Stimulated activated CD8-positive, alpha-beta memory T cell treated with anti-CD3 and anti-CD28 coated beads, Interleukin-2, amount 100 ng/mL, for 1 hour (primary cell): ENCODE results near the gene GPC6.

Experiments used
- DNase-seq, 2 donors: peaks; one replicate each; pipeline ENCODE4 v3.0.0-alpha.2; 2020; ENCODE audit warnings: low read depth in 2 of 2

GPC6 gene

DNA sequence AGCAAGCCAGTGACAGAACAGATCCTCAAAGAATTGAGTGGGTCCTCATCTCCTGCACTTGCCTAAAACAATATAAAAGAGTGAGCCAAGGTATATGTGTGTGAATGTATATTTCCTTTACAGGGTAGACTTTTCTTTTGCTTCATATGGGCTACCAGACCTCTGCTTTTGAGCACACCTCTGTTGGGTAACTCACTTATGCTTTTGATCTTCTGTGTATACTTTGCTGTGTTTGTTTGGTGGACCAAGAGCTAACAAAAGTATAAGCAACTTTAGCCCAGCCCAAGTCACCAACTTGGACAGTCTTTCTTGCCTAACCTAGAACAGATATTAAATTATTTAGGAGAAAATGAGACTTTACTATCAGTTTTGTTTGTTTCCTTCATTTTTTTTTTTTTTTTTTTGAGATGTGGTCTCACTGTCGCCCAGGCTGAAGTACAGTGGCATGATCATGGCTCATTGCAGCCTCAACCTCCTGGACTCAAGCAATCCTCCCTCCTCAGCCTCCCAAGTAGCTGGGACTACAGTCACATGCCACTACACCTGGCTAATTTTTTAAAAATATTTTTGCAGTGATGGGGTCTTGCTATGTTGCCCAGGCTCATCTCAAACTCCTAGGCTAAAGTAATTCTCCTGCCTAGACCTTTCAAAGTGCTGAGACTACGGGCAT, 739.8 kb downstream of the GPC6 start:
- no peak for DNase-seq

GRCh38 chr13:93967286-93967685, 740.7 kb downstream of the GPC6 start:
- no peak for DNase-seq

DNA sequence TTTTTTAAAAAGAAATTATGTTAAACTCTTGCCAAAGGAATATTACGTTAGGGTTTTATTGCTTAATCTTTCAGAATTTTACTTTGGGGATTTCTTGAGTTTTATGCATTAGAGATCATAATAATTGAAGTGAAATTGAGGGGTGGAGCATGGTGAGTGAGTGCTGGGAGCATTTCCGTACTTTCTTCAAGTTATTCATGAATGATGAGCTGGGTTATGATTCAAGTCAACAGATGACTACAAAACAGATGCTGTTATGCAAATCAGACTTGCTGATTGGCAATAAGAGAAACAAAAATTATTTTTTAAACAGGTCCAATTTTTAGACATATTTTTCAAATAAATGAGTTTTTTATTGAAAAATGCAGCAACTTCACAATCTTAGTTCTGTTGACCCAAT, 748.6 kb downstream of the GPC6 start:
- no peak for DNase-seq

DNA sequence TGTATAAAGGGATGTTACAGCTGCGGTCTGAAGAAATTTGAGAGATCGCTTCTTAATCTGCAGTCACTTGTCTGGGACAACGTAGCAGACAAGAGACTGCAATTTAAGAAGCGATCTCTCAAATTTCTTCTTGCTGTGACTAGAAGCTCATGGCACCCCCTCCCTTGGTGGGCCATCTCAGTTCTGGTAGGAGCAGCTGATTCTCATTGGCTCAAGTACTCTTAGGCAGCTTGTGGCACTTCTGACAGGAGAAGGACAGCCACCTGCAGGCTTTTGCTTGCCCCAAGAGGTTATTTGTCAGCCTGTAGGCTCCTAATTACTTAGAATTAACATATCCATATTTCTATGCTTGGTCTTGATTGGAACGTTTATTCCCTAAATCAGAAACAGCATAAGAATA, 749.9 kb downstream of the GPC6 start:
- no peak for DNase-seq

GRCh38 chr13:93977986-93978385, 751.4 kb downstream of the GPC6 start:
- DNase-seq: no peak

DNA sequence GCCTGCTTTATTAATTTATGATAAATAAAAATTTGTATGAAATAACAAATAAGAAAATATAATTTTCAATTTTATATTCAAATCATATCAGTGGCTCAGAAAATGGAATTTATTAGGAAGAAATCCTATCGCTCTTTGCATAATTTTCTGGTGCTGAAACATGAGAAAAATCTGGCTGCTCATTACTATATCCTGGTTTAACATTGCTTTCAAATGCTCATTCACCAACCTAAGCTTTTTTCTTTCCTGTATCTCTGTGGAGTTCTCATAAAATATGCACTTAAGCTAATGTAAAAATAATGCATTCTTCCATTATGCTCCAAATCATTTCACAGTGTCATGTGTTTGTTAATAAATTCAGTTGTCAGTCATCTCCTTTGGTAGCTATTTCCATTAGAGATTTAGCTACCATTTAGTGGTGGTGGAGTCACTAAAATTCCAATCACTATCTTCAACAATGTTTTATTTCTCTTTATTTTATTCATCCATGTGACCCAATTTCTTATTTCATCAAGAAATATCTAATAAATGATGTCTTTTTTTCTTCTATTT, 754.9 kb downstream of the GPC6 start:
- no peak for DNase-seq

- DNase-seq: no peak
These were observed 755.7 kb downstream of the GPC6 start for GRCh38 chr13:93982179-93982918.

DNA sequence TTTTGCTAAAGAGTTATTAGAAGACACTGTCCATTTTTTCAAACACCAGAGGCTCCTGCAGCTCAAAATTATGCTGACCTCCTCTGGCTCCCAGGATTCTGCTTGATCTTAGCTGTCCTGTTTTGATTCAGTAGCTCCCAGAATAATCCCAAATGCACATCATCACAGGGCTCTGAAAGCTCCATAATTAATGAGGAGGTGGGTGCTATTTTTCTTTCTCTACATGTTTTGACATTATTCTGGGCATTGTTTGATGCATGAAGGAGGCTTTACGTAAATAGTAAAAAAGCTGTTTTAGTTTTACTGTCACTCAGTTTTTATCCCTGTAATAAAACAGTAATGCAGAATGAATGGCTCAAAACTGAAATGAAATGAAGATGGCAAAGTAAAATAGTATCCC, 757.4 kb downstream of the GPC6 start:
- DNase-seq: no peak

DNA sequence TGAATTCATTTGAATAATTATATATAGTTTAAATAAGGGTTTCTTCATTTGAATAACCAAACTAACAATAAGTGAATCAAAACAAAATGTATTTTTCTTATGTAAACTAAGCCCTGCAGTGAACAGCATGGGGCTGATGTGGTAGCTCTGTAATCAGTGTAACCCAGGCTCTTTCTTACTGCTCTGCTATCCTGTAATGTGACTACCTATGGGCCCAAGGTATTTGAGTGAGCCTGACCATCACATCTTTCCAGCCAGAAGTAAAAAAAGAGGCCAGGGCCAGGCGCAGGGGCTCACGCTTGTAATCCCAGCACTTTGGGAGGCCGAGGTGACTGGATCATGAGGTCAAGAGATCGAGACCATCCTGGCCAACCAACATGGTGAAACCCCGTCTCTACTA, 758.3 kb downstream of the GPC6 start:
- DNase-seq: no peak

DNA sequence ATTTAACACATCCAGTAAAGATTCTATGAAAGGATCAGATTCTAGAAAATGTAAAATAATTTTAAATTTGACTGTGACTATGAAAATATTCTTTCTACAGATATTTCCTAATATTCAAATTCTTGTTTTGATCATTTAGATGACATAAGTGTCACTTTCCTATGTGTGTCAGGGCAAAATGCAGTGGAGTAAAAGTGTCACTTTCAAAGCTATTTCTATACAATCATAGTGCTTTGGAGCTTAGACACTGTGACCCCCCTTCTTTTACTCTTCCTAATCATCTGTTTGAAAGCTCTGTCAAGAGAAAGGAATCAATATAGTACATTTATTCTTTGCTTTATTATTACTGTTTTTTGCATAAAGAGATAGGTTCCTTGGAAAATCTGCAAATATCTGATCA, 760.9 kb downstream of the GPC6 start:
- no peak for DNase-seq

- no peak for DNase-seq
These were observed 765.0 kb downstream of the GPC6 start for GRCh38 chr13:93991569-93991968.

DNA sequence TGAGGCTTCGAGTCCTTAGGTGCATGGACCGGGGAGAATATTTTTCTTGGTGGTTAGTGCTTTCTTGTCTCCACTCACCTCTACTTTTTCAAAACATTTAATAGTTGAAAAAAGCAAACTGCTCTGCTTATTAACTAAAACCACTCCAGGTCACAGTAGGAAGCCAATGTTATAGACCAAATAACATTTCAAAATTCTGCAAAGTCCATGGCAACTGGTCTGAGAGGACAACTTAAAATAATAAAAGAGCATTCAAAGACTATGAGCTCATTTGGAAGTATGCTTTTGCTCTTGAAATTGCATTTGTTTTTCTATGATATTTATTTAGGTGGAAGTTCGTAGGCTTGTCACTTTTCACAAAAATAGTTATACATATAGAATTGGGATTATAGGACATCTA, 769.9 kb downstream of the GPC6 start:
- DNase-seq: no peak

GRCh38 chr13:94006296-94006695, 779.7 kb downstream of the GPC6 start:
- DNase-seq: no peak

DNA sequence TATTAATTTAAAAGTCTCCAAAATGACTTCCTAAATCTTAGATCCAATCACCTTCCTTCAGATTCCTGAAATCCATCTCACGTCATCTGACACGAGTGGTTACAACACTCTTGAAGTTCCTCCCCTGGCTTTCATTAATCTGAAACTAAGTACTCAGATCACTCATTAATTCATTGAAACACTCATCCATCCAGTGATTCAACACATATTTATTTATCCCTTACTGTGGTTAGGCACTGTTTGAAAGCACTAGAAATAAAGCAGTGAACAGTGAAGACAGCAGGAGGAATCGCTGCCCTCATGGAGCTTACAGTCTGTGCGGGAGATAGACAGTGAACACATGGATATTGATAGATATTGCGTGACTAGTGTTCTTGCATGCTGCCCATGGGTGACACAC, 780.5 kb downstream of the GPC6 start:
- no peak for DNase-seq

GRCh38 chr13:94009701-94010100, 783.1 kb downstream of the GPC6 start:
- DNase-seq: no peak

DNA sequence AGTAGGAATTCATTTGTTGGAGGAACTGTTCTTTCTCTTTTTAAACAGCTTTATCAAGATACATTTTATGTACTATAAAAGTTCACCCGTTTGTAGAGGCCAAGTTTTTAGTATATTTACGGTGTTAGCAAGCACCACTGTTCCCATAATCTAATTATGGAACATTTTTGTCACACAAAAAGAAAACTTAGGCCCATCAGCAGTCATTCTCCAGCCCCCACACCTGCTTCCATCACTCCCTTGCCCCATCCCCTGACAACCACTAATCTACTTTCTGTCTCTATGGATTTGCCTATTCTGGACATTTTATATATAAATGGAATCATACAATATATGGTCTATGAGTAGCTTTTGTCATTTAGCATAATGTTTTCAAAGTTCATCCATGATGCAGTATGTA, 787.9 kb downstream of the GPC6 start:
- no peak for DNase-seq

DNA sequence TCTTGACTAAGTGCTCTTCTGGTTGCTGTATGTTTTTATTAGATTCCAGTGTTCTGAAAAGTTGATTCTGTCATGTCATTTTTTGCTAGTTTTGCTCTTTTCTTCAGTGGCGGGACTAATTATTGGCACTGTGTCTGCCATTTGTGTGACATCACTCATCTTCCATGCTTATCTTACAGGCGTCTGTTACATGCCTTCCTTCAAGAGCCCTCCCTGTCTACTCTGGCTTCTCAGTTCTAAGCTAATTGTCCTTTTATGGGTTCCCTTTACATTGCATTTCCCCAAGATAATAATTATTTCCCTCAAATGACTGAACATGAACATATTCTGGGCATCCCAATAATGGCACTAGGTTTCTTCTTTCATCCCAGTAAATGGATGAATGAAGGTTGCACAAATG, 793.8 kb downstream of the GPC6 start:
- no peak for DNase-seq

DNA sequence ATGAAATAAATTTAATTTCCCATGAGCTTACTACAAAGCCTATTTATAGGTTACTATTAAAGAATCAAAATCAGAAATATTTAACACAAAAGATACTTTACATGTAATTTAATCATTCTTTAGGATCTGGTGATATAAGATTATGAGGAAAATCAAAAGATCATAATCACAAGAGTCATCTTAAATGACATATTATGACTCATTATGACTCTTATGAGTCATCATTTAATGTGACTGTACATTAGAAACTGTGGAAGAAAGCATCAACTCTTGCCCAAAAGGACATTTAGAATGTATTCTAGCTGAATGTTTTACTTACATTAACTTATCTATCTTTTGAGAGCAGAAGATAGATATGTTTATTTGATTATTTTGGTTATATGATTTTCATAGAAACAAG, 794.2 kb downstream of the GPC6 start:
- DNase-seq: no peak

GRCh38 chr13:94028234-94028633, 801.6 kb downstream of the GPC6 start:
- DNase-seq: no peak

DNA sequence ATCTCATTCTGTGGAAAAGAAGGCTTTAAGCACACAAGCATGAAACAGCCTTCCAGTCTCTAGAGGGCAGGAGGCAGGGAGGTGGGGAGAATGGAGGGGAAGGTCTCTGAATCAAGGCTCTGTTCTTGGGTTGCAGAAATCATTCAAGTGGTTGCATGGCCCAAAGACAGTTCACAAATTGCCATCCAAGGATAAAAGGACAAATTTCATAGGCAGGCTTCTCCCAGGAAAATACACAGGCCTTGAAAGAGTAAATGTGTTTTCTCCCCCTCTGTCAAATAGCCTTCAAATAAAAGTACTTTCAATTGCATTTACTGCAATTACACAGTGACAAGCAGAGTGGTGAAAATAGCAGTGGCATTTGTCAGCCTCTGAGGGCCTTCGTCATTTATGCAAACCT, 802.0 kb downstream of the GPC6 start:
- DNase-seq: no peak

- DNase-seq: no peak
These were observed 804.0 kb downstream of the GPC6 start for GRCh38 chr13:94030415-94031119.

DNA sequence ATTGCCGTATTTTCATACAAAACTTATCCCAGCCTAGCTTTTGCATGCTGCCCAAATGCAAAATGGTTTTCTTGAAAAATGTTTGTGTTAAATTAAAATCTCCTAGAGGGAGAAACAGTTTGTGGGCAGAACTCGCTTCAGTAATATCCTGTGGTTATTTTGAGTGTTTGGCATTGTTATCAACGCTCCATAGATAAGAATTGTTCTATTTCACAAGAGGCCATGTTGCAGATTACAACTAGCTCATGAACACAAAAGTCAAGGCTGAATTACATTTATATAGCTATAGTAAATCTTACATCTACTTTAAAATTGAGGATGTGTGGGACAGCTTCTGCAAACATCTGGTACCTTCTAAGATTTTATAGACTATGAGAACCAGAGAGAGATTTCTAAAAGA, 805.0 kb downstream of the GPC6 start:
- DNase-seq: no peak

GRCh38 chr13:94033098-94033497, 806.5 kb downstream of the GPC6 start:
- DNase-seq: no peak
